GM12878 (cell line): ENCODE data around the gene IFIT1. TPM values are rescaled to one million over a fixed set of nuclear protein-coding genes. Genes with fewer than 3 reads are reported as not detected.

Experiments used
- ATAC-seq: fragments of 200-7000 bp; cut with Tn5 transposase; 3 replicates; pipeline ENCODE4 v1.9.1; 2020; ENCODE audit warnings: mild to moderate bottlenecking, moderate library complexity
- BruUV-seq: library from RNA; stranded (reverse); fragments of 400-500 nt; replicated peaks from 2 replicates; lab custom pipeline; 2021; lab: Mats Ljungman, UMichigan
- CTCF ChIA-PET: fragments of 300-600 bp; sonication (Branson Sonifier 250); formaldehyde crosslinking; extraction: SDS; loops from one replicate; lab custom pipeline; 2021; ENCODE audit warnings: inconsistent platforms; lab: Yijun Ruan, JAX
- POLR2A ChIA-PET: fragments of 350-600 bp; formaldehyde crosslinking; extraction: SDS; loops from one replicate; lab custom pipeline; 2021; ENCODE audit warnings: inconsistent platforms; lab: Charles Lee
- RAD21 ChIA-PET: fragments of 300-600 bp; sonication (Branson Sonifier 250); formaldehyde crosslinking; loops from one replicate; lab custom pipeline; 2023; ENCODE audit warnings: antibody characterized with exemption; ENCODE audit not compliant: unreplicated experiment; lab: Charles Lee
- SMC1A ChIA-PET: fragments of 300-600 bp; sonication (Branson Sonifier 250); formaldehyde crosslinking; loops from one replicate; lab custom pipeline; 2023; ENCODE audit not compliant: unreplicated experiment, uncharacterized antibody; lab: Charles Lee
- DNase-seq: peaks from one replicate; pipeline ENCODE4 v3.0.0-alpha.2; 2011; ENCODE audit warnings: low read depth, low spot score
- FAIRE-seq: peaks from 3 replicates; lab custom pipeline; 2011; peaks lifted over from hg19 to GRCh38; lab: Jason Lieb, UNC
- H2AFZ ChIP-seq: 2 replicates; pipeline ENCODE4 v1.6.0; 2011; ENCODE audit warnings: low read depth, low read length, control low read depth; ENCODE audit not compliant: control insufficient read depth
- H3K27ac ChIP-seq: 2 replicates; pipeline ENCODE4 v1.5.1; 2011; ENCODE audit warnings: control low read depth; ENCODE audit not compliant: control insufficient read depth, insufficient read depth
- H3K27me3 ChIP-seq, 2 experiments: replicated peaks in 1 of 2; 2 replicates each; pipeline versions ENCODE4 v1.6.0 to v1.6.1; 2011; ENCODE audit warnings: low read length in 1 of 2; ENCODE audit not compliant: control insufficient read depth in 2 of 2, insufficient read depth in 2 of 2
- H3K36me3 ChIP-seq, 2 experiments: 2 replicates each; pipeline ENCODE4 v1.5.1; 2011; ENCODE audit warnings: low read length in 1 of 2; ENCODE audit not compliant: control insufficient read depth in 2 of 2, insufficient read depth in 2 of 2
- H3K4me1 ChIP-seq: 2 replicates; pipeline ENCODE4 v1.6.1; 2011; ENCODE audit warnings: mild to moderate bottlenecking, low read length, moderate library complexity, mixed read lengths; ENCODE audit not compliant: control insufficient read depth, insufficient read depth
- H3K4me2 ChIP-seq: 2 replicates; pipeline ENCODE4 v1.6.0; 2011; ENCODE audit warnings: control low read depth; ENCODE audit not compliant: control insufficient read depth, insufficient read depth
- H3K4me3 ChIP-seq: fragments of 200-600 bp; sonication (generic); 2 replicates; pipeline ENCODE4 v1.5.1; 2016
- H3K79me2 ChIP-seq: 2 replicates; pipeline ENCODE4 v1.6.0; 2011; ENCODE audit warnings: low read length; ENCODE audit not compliant: control insufficient read depth, insufficient read depth
- H3K9ac ChIP-seq: 2 replicates; pipeline ENCODE4 v1.8.0; 2011; ENCODE audit warnings: low read length, control low read depth, mixed read lengths; ENCODE audit not compliant: control insufficient read depth, insufficient read depth
- H3K9me3 ChIP-seq: replicated peaks from 3 replicates; pipeline ENCODE4 v1.5.1; 2011; ENCODE audit warnings: mild to moderate bottlenecking, low read length; ENCODE audit not compliant: control insufficient read depth, insufficient read depth
- H4K20me1 ChIP-seq: 2 replicates; pipeline ENCODE4 v1.6.0; 2011; ENCODE audit not compliant: control insufficient read depth, insufficient read depth
- BCL3 ChIP-seq: IDR thresholded peaks from 2 replicates; pipeline ENCODE4 v1.6.1; 2011; ENCODE audit warnings: borderline replicate concordance, low read depth, mild to moderate bottlenecking, moderate library complexity, low read length; ENCODE audit not compliant: insufficient read depth, poor library complexity, severe bottlenecking
- BHLHE40 ChIP-seq, 2 experiments: fragments of 450-650 bp in 1 of 2; IDR thresholded peaks; 2 replicates each; pipeline ENCODE4 v1.6.1; 2011 to 2017; ENCODE audit warnings: low read depth in 2 of 2, borderline replicate concordance in 1 of 2, improper control_type of control experiment in 1 of 2, low read length in 1 of 2, mild to moderate bottlenecking in 1 of 2
- CUX1 ChIP-seq: IDR thresholded peaks from 2 replicates; pipeline ENCODE4 v1.6.1; 2012; ENCODE audit warnings: improper control_type of control experiment, low read depth, low read length; ENCODE audit not compliant: insufficient replicate concordance
- POLR2A ChIP-seq: IDR thresholded peaks from 2 replicates; pipeline ENCODE4 v1.6.1; 2011; ENCODE audit warnings: low read depth, mild to moderate bottlenecking, low read length
- POLR2AphosphoS5 ChIP-seq: IDR thresholded peaks from 2 replicates; pipeline ENCODE4 v1.6.1; 2011; ENCODE audit warnings: mild to moderate bottlenecking, low read length, inconsistent platforms
- RUNX3 ChIP-seq: IDR thresholded peaks from 2 replicates; pipeline ENCODE4 v1.6.1; 2012; ENCODE audit warnings: low read length, inconsistent platforms
- WGBS: methylation state at CpG from one replicate; pipeline ENCODE4 v1.1.6; 2016; ENCODE audit warnings: low lambda C conversion rate; ENCODE audit not compliant: insufficient replicate concordance, insufficient coverage; ENCODE audit errors: missing lambda C conversion rate; 5-methylcytosine and 5-hydroxymethylcytosine counted together
- in situ Hi-C: fragments of 300-500 bp; cut with MboI; formaldehyde crosslinking; loops from 9 replicates; pipeline ENCODE4 v1.14.3; 2018; ENCODE audit warnings: mixed read lengths
- intact Hi-C: fragments of 100-400 bp; cut with micrococcal nuclease; formaldehyde crosslinking; loops from one replicate; pipeline ENCODE4 v1.14.2; 2022; ENCODE audit not compliant: unreplicated experiment
- polyA plus RNA-seq, 11 experiments: library from polyadenylated mRNA; depleted of rRNA in 4 of 11; unstranded in 6 of 11; stranded (reverse) in 5 of 11; fragments of >200 nt; fragmentation: Nextera tagmentation in 4 of 11; fragmentation: Illumina TruSeq in 1 of 11; extraction: Ambion mirVana in 4 of 11; extraction: Trizol in 1 of 11; gene quantifications; 1 replicate in 1 of 11; 2 replicates in 10 of 11; pipeline versions ENCODE4 v1.2.1 to v1.2.3, GENCODE V29; 2011 to 2016; ENCODE audit warnings: inconsistent platforms in 2 of 11, missing spikeins in 2 of 11, low read depth in 1 of 11
- total RNA-seq, 4 experiments: library from RNA; depleted of rRNA in 3 of 4; stranded (reverse); fragments of >200 nt in 3 of 4; fragmentation: Illumina TruSeq in 1 of 4; extraction: Trizol in 1 of 4; gene quantifications; 2 replicates each; pipeline versions ENCODE4 v1.2.1 to v1.2.3, GENCODE V29; 2013 to 2021

Gene IFIT1
- total and polyA plus RNA-seq, 10 of the 15 experiments (the other 5 are each of a cell fraction or from before 2014, with no cell fraction given), result 13.9 to 37.2 (median 22.3) TPM

- H3K4me2 ChIP-seq, result no peak overlapping the region
- H2AFZ ChIP-seq, result no peak overlapping the region
- ATAC-seq, result no peak
- intact Hi-C loops, result no loop called here
- no peak overlapping the region for H3K9ac ChIP-seq
- no peak overlapping the region for H3K27ac ChIP-seq
- no peak overlapping the region for H3K4me3 ChIP-seq
- POLR2A ChIA-PET, result interaction anchor here (0.8 kb wide), 1 partner anchor 8 kb away, joined by 3 read pairs; no protein-coding TSS in a partner anchor
- TF ChIP-seq BCL3 (no peak), POLR2AphosphoS5 (peak; percentile 38; the same call in 1 of the 2 replicates), RUNX3 (no peak), POLR2A (0 out of 2 replicates have a peak, but pooled peaks have one; percentile 22), BHLHE40 (IDR thresholded peaks at IDR 0.05; ENCODE audit: borderline replicate concordance in 1 of 2, low read depth in 2 of 2, low read length in 1 of 2) (no peak), CUX1 (no peak)
- in situ Hi-C loops, result no loop called here
- RAD21 ChIA-PET, result no interaction called here
- H3K9me3 ChIP-seq, result no peaks in the 10 kb centered on the region; the same call in 2 of the 3 replicates
- FAIRE-seq, result no peak
- H3K4me1 ChIP-seq, result no peaks in the 10 kb centered on the region
- SMC1A ChIA-PET, result interaction anchor here (0.8 to 3.3 kb wide), 5 partner anchors 10 to 34 kb away, joined by 3 to 13 read pairs (median 3); partner anchors contain the start of genes IFIT1 and IFIT5
- DNase-seq, result no peak
- WGBS, result 85% methylated on average over 11 of the region's 11 CpGs
- no peaks in the 10 kb centered on the region for H4K20me1 ChIP-seq
- CTCF ChIA-PET, result interaction anchor here (1.2 kb wide), 1 partner anchor 10 kb away, joined by 3 read pairs; the partner anchor contains the start of gene IFIT5
- H3K79me2 ChIP-seq, result peaks cover 2% of the 10 kb centered on the region; the same call in 1 of the 2 replicates
- BruUV-seq, result no TSS peak
- H3K27me3 ChIP-seq, result no peaks in the 10 kb centered on the region
- peaks cover 0 to 15% of the 10 kb centered on the region in 2 experiments; a peak in 2 of 4 replicates for H3K36me3 ChIP-seq
Observed at GRCh38 chr10:89404104-89405047, 12.0 kb downstream of the IFIT1 start.
